GM21528 (cell line): ENCODE measurements around the gene MAD1L1.

ENCODE experiments used
- ATAC-seq: cut with Tn5 transposase; IDR thresholded peaks from one replicate; pipeline ENCODE4 v1.9.1; 2021; ENCODE audit warnings: mild to moderate bottlenecking, moderate library complexity; ENCODE audit not compliant: unreplicated experiment, low FRiP score

MAD1L1 gene

GRCh38 chr7:2022737-2023250 lies 210.0 kb downstream of the MAD1L1 start:
- ATAC-seq = no peak

GRCh38 chr7:2022021-2022409 lies 210.7 kb downstream of the MAD1L1 start:
- ATAC-seq = no peak

GRCh38 chr7:2019711-2020511 lies 212.8 kb downstream of the MAD1L1 start:
- ATAC-seq = peak; percentile 65

GRCh38 chr7:2019461-2019710 lies 213.4 kb downstream of the MAD1L1 start:
- ATAC-seq = no peak

DNA sequence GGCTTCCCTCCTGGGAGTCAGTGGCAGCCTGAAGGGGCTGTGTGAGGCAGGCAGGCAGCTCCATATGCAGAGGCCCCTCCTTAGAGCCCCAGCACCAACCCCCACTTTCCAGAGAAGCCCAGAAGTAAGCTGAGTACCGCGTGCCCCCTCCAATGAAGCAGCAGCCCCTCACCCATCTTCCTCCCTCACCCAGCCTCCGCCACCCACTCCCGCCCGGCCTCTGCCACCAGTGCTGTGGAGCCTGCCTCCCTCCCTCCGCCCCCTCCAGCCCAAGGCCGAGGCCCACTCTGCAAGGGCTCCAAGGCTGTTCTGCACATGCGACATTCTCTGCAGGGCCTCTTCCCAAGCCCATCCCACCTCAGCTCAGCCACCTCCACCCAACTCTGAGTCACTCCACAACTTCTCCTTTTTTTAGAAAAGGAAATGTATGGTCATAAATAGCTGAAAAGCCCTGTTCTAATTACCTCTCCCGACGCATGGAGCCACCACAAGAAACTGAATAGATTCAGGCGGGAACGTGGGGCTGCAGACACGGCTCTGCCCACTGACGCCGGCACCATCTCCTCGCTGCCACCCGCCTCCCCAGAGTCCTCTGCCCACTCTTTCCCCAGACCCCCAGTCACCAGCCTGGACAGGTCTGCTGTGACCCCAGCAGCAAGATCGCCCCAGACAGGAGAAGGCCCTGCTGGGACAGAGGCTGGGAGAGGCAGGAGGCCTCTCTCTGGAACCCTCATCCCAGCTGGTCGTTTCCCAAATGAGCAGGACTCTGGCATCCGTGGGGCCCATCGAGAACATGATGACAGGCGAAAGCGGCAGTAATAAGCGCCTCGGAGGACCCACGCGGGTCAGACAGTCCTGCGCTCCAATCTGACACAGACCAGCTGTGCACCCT lies 213.9 kb downstream of the MAD1L1 start:
- no peak for ATAC-seq

DNA sequence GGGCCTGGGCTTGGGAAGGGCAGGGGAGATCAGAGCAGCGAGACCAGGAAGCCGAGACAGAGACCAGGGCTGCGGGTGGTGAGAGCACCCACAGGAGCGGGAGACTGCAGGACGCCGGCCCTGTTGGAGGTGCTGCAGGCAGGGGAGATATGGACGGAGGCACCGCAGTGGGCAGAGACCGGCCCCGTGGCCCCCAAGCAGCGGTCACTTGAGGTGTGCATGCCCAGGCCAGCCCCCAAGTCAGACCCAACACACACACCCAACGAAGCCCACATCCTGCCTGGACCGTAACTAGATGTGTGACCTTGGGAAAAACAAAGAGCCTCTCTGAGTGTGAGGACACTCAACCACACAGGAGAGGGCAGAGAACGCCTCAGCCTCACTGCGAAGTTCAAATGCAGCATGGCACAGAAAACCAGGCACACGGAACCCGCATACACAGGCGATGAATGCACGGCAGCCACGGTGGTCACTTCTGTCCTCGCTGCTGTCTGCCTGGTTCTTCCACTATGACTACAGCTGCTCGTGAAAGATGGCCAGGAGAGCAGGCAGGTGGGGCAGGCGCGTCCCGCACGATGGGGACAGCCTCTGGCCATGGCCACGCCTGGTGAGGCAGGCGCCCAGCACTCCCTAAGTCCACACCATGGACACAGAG lies 214.7 kb downstream of the MAD1L1 start:
- ATAC-seq = no peak

DNA sequence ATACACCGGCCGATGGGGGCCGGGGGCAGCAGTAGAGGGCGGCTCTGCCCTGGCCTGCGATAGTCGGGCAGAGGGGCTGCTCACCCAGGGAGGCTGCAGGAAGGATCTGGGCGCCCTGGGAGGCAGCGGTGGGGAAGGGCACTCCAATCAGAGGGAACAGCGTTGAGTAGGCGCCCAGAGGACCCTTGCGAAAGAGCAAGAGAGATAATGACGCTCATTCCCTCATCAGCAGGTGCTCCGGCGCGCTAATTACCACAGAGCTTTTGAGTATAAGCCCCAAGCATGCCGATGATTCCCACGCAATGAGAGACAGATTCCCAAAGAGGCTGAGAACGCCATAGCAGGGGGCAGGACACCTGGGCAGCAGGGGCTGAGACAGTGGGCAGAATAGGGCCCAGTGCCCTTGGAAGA lies 215.3 kb downstream of the MAD1L1 start:
- no peak for ATAC-seq

DNA sequence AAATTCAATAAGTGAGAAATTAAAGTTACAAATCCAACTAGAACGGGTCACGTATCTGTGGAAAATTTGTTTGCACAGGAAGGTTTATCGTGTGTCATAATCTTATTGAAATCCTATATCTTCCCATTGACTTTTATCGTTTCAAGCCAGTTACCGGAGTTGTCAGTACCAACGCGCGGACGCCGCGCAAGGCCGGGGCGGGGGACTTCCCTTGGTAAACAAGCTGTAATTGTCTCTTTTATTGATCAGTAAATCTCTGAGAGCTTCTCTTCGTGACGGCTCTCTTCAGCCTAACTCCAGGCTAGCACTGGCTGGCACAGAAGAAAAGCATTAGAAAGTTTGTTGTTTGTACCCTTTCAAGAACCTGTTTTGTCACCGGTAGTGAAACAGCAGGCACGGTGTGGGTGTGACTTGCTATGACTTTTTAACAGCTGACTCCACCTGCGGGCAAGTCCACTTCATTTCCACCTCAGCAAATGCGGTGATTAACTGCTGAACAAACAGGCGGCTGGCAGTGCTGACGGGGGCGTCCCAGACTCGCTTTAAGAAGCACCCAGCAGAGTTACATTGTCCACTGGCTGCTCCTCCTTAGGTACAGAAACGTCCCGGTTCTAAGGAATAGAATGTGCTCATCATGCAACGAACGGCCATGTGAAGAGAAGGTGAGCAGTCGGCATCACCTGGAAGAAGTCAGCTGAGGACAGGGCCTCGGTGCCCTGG lies 215.8 kb downstream of the MAD1L1 start:
- ATAC-seq = no peak

GRCh38 chr7:2016021-2016631 lies 216.6 kb downstream of the MAD1L1 start:
- no peak for ATAC-seq

DNA sequence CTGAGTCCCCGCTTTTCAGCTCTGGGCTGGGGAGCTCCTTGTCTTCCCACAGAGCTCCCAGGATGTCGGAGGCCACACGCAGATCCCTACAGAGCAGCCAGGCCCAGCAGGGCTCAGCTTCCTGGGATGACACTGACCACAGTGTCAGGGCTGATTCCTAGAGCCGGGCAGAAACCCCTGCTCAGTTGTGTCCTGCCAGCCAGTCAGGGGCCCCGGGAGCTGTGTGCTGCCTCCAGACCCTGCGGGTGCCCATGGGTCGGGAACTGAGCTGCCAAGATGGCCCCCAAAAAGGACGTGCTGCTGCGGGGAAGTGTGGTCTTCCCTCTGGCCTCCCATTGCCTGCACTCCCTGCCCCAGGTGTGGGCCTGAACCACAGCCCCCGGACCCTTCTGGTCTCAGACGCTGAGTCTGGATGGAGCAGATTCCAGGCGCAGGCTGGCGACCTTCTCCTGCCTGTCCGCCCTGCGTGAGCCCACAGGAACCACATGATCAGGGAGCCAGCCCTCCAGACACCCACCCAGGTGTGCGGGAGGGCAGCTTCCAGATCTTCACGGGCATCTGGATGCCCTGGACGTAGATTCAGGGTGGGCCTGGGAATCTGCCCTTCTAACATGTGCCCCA lies 217.4 kb downstream of the MAD1L1 start:
- no peak for ATAC-seq

DNA sequence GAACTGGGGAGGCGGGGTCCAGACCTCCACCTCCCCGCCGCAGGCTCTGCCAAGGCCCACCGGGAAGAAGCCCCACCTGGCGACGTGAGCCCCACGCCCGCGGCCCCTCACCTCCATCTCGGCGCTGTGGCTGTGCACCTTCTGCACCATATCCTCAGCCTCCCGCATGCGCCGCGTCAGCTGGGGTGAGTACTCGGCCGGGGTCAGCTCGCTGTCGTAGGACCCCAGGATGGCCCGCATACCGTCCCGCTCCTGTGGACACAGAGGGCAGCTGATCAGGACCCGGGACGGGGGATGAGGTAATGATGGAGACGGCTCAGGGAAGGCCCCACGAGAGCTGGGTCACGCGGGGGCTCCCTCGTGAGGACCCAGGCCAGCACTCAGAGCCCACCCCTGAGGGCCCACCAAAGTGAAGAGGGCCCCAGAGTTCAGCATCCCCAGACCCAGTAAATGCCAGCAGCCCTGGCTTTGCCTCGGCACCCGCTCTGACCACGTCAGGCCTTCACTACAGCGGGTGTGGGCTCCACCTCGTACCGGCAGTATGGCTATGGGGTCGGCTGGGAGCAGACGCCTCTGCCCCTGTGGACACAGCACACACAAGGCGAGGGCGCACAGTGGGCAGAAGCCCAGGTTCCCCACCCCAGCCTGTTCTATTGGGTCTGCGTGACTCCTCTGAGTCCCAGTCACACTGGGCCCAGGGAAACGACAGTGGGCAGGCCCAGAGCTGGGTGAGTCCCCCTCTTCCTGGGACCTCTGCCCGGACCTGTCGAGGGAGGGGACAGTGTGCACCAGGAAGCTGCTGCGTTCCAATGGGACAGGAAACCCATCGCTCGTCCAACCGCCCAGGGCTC lies 218.1 kb downstream of the MAD1L1 start:
- ATAC-seq = no peak

DNA sequence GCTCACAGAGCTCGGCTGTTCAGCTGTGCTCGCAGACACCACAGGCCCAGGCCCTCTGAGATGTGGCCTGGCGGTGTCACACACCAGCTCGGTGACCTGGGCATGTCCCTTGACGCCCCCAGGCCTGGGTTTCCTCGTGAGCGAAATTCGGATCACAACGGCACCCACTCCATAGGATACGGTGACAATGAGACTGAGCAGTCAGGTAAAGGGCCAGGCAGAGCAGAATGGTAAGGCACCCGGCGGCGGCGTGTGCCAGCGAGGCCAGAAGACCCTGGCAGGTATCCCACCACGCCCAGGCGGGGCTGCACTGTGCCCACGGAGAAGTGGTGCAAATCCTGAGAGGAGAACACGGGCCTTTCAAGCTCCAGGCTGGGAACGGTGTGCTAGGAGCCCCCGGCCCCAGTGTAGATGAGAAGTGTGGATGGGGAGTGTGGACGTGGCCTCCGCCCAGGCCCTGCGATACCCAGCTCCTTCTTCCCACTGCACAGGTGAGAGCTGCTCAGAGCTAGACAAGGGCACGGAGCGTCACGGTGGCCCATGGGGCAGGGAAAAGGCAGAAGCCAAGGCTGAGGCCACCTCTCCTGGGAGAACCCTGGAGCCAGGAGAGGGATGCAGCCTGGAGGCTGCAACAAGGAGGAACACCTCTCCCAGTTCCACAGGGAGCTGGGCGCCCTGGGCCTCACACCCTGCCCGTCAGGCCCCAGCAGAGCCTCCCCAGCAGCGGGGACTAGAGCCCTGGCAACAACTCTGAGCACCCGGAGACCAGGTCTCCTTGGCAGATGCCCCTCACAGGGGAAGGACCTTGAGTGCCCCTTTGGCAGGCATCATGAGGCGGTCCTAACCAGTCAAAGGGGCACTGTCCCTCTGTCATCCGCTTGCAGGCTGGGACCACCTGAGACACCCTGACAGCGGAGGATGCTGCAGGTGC lies 219.1 kb downstream of the MAD1L1 start:
- ATAC-seq = no peak

GRCh38 chr7:2012981-2013380 lies 219.8 kb downstream of the MAD1L1 start:
- ATAC-seq = no peak

- no peak for ATAC-seq
These were observed 220.5 kb downstream of the MAD1L1 start for GRCh38 chr7:2012044-2012900.

- ATAC-seq = no peak
These were observed 221.3 kb downstream of the MAD1L1 start for GRCh38 chr7:2011266-2012043.
